ENCODE data around the gene WBP1L.

The WBP1L gene

GRCh38 chr10:102705531-102705930 is 38.2 kb upstream of the WBP1L start:
- no peak overlapping the region for H3K4me3 ChIP-seq (ENCODE audit: insufficient read depth, low read length, poor library complexity, severe bottlenecking)
- no peak overlapping the region for H3K4me2 ChIP-seq (ENCODE audit: low read depth, low read length, poor library complexity, severe bottlenecking)

GRCh38 chr10:102710609-102711008 is 33.1 kb upstream of the WBP1L start:
- H3K4me2 ChIP-seq (ENCODE audit: low read depth, low read length, poor library complexity, severe bottlenecking): no peak overlapping the region
- no peaks in the 10 kb centered on the region for H3K36me3 ChIP-seq (ENCODE audit: low read length)
- H3F3A ChIP-seq (ENCODE audit: insufficient read depth): peaks cover 11% of the 10 kb centered on the region; the same call in 1 of the 2 replicates
- no peak overlapping the region for H3K9ac ChIP-seq (ENCODE audit: low read length)
- H3K27me3 ChIP-seq (ENCODE audit: low read length): no peaks in the 10 kb centered on the region
- no peaks in the 10 kb centered on the region for H4K20me1 ChIP-seq (ENCODE audit: low read depth, low read length)
- TF ChIP-seq EZH2phosphoT487 (conservative IDR thresholded peaks at IDR 0.05; ENCODE audit: low read length) (no peak), CTCF (IDR thresholded peaks at IDR 0.05; ENCODE audit: insufficient read depth, low read length, poor library complexity, severe bottlenecking) (no peak)
- H3K9me2 ChIP-seq (replicated peaks; ENCODE audit: insufficient read depth, low read length): no peaks in the 10 kb centered on the region
- H3K4me3 ChIP-seq (ENCODE audit: insufficient read depth, low read length, poor library complexity, severe bottlenecking): no peak overlapping the region
- no peak overlapping the region for H3K27ac ChIP-seq (ENCODE audit: low read depth, low read length)
- peaks cover 8% of the 10 kb centered on the region for H3K79me2 ChIP-seq (ENCODE audit: insufficient read depth, low read length)
- H2AFZ ChIP-seq (ENCODE audit: low read depth, low read length, severe bottlenecking): no peak overlapping the region
- H3K9me3 ChIP-seq (ENCODE audit: insufficient read depth, low read length): no peaks in the 10 kb centered on the region

More at GRCh38 chr10:102705531-102705930, 38.2 kb upstream of the WBP1L start:
- Histone ChIP-seq H3K9me3 (ENCODE audit: insufficient read depth, low read length) (no peaks in the 10 kb centered on the region), H3K9me2 (replicated peaks; ENCODE audit: insufficient read depth, low read length) (no peaks in the 10 kb centered on the region), H3K9ac (ENCODE audit: low read length) (no peak overlapping the region), H3K36me3 (ENCODE audit: low read length) (no peaks in the 10 kb centered on the region), H3K79me2 (ENCODE audit: insufficient read depth, low read length) (no peaks in the 10 kb centered on the region), H3K27ac (ENCODE audit: low read depth, low read length) (no peak overlapping the region), H3K27me3 (ENCODE audit: low read length) (no peaks in the 10 kb centered on the region), H3F3A (ENCODE audit: insufficient read depth) (no peaks in the 10 kb centered on the region), H4K20me1 (ENCODE audit: low read depth, low read length) (no peaks in the 10 kb centered on the region), H2AFZ (ENCODE audit: low read depth, low read length, severe bottlenecking) (no peak overlapping the region)
- TF ChIP-seq CTCF (IDR thresholded peaks at IDR 0.05; ENCODE audit: insufficient read depth, low read length, poor library complexity, severe bottlenecking): no peak
- TF ChIP-seq EZH2phosphoT487 (conservative IDR thresholded peaks at IDR 0.05; ENCODE audit: low read length): no peak

GRCh38 chr10:102712089-102712488 is 31.7 kb upstream of the WBP1L start:
- Histone ChIP-seq H3K4me3 (ENCODE audit: insufficient read depth, low read length, poor library complexity, severe bottlenecking) (no peak overlapping the region), H3K27ac (ENCODE audit: low read depth, low read length) (no peak overlapping the region), H3K79me2 (ENCODE audit: insufficient read depth, low read length) (peaks cover 18% of the 10 kb centered on the region), H3K9ac (ENCODE audit: low read length) (no peak overlapping the region), H3K4me2 (ENCODE audit: low read depth, low read length, poor library complexity, severe bottlenecking) (no peak overlapping the region), H3K27me3 (ENCODE audit: low read length) (no peaks in the 10 kb centered on the region), H3K9me3 (ENCODE audit: insufficient read depth, low read length) (no peaks in the 10 kb centered on the region), H2AFZ (ENCODE audit: low read depth, low read length, severe bottlenecking) (no peak overlapping the region), H3F3A (ENCODE audit: insufficient read depth) (peaks cover 11% of the 10 kb centered on the region; the same call in 1 of the 2 replicates), H3K9me2 (replicated peaks; ENCODE audit: insufficient read depth, low read length) (no peaks in the 10 kb centered on the region), H4K20me1 (ENCODE audit: low read depth, low read length) (no peaks in the 10 kb centered on the region), H3K36me3 (ENCODE audit: low read length) (no peaks in the 10 kb centered on the region)
- no peak for TF ChIP-seq CTCF (IDR thresholded peaks at IDR 0.05; ENCODE audit: insufficient read depth, low read length, poor library complexity, severe bottlenecking)
- no peak for TF ChIP-seq EZH2phosphoT487 (conservative IDR thresholded peaks at IDR 0.05; ENCODE audit: low read length)

All from SU-DHL-6 (cell line).